ENCODE data around the gene NDE1.
"Not testable (repeated sequence)": the region's sequence is repeated elsewhere in the genome, so short reads cannot be mapped to it uniquely, and the experiment has no call there.

NDE1 gene

DNA sequence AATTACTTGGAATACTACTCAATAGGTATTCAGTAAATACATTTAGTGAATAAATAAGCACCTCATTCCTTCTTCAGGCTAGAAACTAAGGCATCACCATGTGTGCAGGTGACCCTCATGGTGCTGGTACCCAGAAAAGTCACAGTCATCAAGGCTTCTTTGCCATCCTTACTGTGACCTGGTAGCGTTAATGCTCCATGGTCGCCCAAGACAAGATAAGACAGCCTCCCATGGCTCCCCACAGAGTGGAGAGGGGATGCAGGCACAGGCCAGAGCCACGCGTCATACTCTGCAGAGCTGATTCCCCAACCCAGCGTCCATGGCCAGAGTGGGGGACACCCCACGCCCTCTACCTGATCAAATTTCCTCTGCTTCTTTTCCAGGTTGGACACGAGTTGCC lies 73.8 kb downstream of the NDE1 start:
- peaks cover 22% of the 10 kb centered on the region for H3K36me3 ChIP-seq (ENCODE audit: insufficient read depth, low read length)
- no peak overlapping the region for H2AFZ ChIP-seq (ENCODE audit: low read length)
- TF ChIP-seq CTCF (IDR thresholded peaks at IDR 0.05; ENCODE audit: low read length) (no peak), EZH2 (IDR thresholded peaks at IDR 0.05; ENCODE audit: borderline replicate concordance, low read length) (no peak)
- H3K9ac ChIP-seq (ENCODE audit: low read length), result no peak overlapping the region
- no peak overlapping the region for H3K4me3 ChIP-seq (ENCODE audit: low read depth, low read length, poor library complexity, severe bottlenecking)
- no peaks in the 10 kb centered on the region for H3K27me3 ChIP-seq (ENCODE audit: insufficient read depth, low read length)
- H3K9me3 ChIP-seq (ENCODE audit: low read length), result no peaks in the 10 kb centered on the region
- no peaks in the 10 kb centered on the region for H3K79me2 ChIP-seq (ENCODE audit: insufficient read depth, low read length)
- no peaks in the 10 kb centered on the region for H3K9me2 ChIP-seq (ENCODE audit: low read depth, low read length)
- H3F3A ChIP-seq (ENCODE audit: insufficient read depth, low read length), result no peaks in the 10 kb centered on the region
- no peak overlapping the region for H3K4me2 ChIP-seq (ENCODE audit: low read length)
- H3K27ac ChIP-seq (ENCODE audit: low read depth, low read length, poor library complexity, severe bottlenecking), result no peak overlapping the region
- no peaks in the 10 kb centered on the region for H3K4me1 ChIP-seq (ENCODE audit: insufficient read depth, low read length, severe bottlenecking)
- H4K20me1 ChIP-seq (ENCODE audit: insufficient read depth, low read length), result no peaks in the 10 kb centered on the region

DNA sequence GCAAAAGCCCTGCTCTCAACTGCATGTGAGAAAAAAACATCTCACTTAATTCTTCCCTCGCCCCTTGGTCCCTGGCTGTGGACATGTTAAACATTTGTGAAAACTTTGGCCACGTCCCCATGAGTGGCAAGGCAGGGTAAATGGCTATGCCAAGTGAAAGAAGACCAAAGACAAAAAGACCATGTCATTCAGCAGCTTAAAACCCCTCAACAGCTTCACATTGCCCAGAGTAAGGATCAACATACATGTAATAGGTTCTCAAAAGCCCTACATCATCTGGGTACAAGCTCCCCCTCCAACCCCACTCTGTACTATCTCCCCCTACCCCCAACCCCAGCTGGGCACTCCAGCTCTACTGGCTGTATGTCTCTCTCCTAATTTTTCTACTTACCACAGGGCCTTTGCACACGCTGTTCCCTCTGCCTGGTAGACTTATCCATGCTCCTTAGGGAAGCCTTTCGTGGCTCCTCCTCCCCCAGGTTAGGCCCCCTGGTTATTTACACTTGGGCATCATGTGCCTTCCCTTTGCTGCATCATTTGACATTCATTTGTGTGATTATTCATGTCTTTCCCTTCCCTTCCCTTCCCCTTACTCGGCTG lies 75.7 kb downstream of the NDE1 start:
- TF ChIP-seq CTCF (IDR thresholded peaks at IDR 0.05; ENCODE audit: low read length) (no peak), EZH2 (IDR thresholded peaks at IDR 0.05; ENCODE audit: borderline replicate concordance, low read length) (no peak)
- Histone ChIP-seq H3F3A (ENCODE audit: insufficient read depth, low read length) (no peaks in the 10 kb centered on the region), H4K20me1 (ENCODE audit: insufficient read depth, low read length) (no peaks in the 10 kb centered on the region), H3K27me3 (ENCODE audit: insufficient read depth, low read length) (no peaks in the 10 kb centered on the region), H3K9me3 (ENCODE audit: low read length) (no peaks in the 10 kb centered on the region), H3K79me2 (ENCODE audit: insufficient read depth, low read length) (no peaks in the 10 kb centered on the region), H3K9ac (ENCODE audit: low read length) (no peak overlapping the region), H3K27ac (ENCODE audit: low read depth, low read length, poor library complexity, severe bottlenecking) (no peak overlapping the region), H3K4me2 (ENCODE audit: low read length) (no peak overlapping the region), H3K4me3 (ENCODE audit: low read depth, low read length, poor library complexity, severe bottlenecking) (no peak overlapping the region), H3K36me3 (ENCODE audit: insufficient read depth, low read length) (peaks cover 22% of the 10 kb centered on the region), H3K4me1 (ENCODE audit: insufficient read depth, low read length, severe bottlenecking) (no peaks in the 10 kb centered on the region), H2AFZ (ENCODE audit: low read length) (no peak overlapping the region), H3K9me2 (ENCODE audit: low read depth, low read length) (no peaks in the 10 kb centered on the region)

DNA sequence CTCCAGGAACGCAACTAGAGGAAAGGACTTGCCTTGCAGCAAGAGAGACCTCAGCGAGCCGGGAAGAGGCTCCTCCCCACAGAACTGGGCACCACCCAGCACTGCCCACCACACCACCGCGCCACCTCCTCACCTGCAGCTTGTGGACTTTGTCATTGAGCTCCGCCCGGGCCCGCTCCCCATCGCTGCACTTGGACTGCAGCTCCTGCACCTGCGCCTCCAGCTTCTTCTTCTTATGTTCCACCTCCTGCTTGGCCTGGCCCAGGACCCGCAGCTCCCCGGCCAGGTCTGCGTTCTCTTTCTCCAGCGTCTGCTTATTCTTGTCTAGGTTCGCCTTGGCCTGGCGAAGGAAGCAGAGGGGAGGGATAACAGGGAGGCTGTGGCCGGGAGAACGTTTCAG lies 76.7 kb downstream of the NDE1 start:
- H3K36me3 ChIP-seq (ENCODE audit: insufficient read depth, low read length), result peaks cover 22% of the 10 kb centered on the region
- H3K4me3 ChIP-seq (ENCODE audit: low read depth, low read length, poor library complexity, severe bottlenecking), result no peak overlapping the region
- no peak overlapping the region for H2AFZ ChIP-seq (ENCODE audit: low read length)
- H3K9ac ChIP-seq (ENCODE audit: low read length), result no peak overlapping the region
- H3K79me2 ChIP-seq (ENCODE audit: insufficient read depth, low read length), result no peaks in the 10 kb centered on the region
- TF ChIP-seq EZH2 (IDR thresholded peaks at IDR 0.05; ENCODE audit: borderline replicate concordance, low read length) (no peak), CTCF (IDR thresholded peaks at IDR 0.05; ENCODE audit: low read length) (no peak)
- H3K27ac ChIP-seq (ENCODE audit: low read depth, low read length, poor library complexity, severe bottlenecking), result no peak overlapping the region
- no peaks in the 10 kb centered on the region for H3K9me2 ChIP-seq (ENCODE audit: low read depth, low read length)
- H3K9me3 ChIP-seq (ENCODE audit: low read length), result no peaks in the 10 kb centered on the region
- no peaks in the 10 kb centered on the region for H3K4me1 ChIP-seq (ENCODE audit: insufficient read depth, low read length, severe bottlenecking)
- no peaks in the 10 kb centered on the region for H3F3A ChIP-seq (ENCODE audit: insufficient read depth, low read length)
- no peaks in the 10 kb centered on the region for H4K20me1 ChIP-seq (ENCODE audit: insufficient read depth, low read length)
- H3K27me3 ChIP-seq (ENCODE audit: insufficient read depth, low read length), result no peaks in the 10 kb centered on the region
- H3K4me2 ChIP-seq (ENCODE audit: low read length), result no peak overlapping the region

DNA sequence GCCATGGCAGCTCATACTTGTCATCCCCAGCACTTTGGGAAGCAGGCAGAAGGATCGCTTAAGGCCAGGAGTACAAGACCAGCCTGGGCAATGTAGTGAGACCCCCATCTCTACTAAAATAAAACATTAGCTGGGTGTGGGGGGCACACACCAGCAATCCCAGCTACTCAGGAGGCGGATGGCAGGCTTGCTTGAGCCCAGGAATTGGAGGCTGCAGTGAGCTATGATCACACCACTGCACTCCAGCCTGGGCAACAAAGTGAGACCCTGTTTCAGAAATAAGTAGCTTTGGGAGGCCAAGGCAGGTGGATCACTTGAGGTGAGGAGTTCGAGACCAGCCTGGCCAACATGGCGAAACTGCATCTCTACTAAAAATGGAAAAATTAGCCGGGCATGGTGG lies 77.7 kb downstream of the NDE1 start:
- H3K27ac ChIP-seq (ENCODE audit: low read depth, low read length, poor library complexity, severe bottlenecking); H3F3A ChIP-seq (ENCODE audit: insufficient read depth, low read length); H4K20me1 ChIP-seq (ENCODE audit: insufficient read depth, low read length); H3K4me1 ChIP-seq (ENCODE audit: insufficient read depth, low read length, severe bottlenecking); H3K4me3 ChIP-seq (ENCODE audit: low read depth, low read length, poor library complexity, severe bottlenecking); H3K4me2 ChIP-seq (ENCODE audit: low read length); H3K9me3 ChIP-seq (ENCODE audit: low read length); H3K9me2 ChIP-seq (ENCODE audit: low read depth, low read length); H2AFZ ChIP-seq (ENCODE audit: low read length); H3K79me2 ChIP-seq (ENCODE audit: insufficient read depth, low read length); H3K27me3 ChIP-seq (ENCODE audit: insufficient read depth, low read length); H3K9ac ChIP-seq (ENCODE audit: low read length): not testable (repeated sequence)
- peaks cover 22% of the 10 kb centered on the region for H3K36me3 ChIP-seq (ENCODE audit: insufficient read depth, low read length)
